GM18508 (cell line): ENCODE measurements around the gene KIDINS220.

ENCODE experiments used
- ATAC-seq: cut with Tn5 transposase; IDR thresholded peaks from one replicate; pipeline ENCODE4 v1.9.1; 2021; ENCODE audit warnings: moderate number of reproducible peaks; ENCODE audit not compliant: insufficient read depth, unreplicated experiment

KIDINS220 gene

GRCh38 chr2:8704906-8705305 is 132.5 kb downstream of the KIDINS220 start:
- ATAC-seq = no peak

- ATAC-seq = no peak
These were observed 135.6 kb downstream of the KIDINS220 start for GRCh38 chr2:8701681-8702379.

DNA sequence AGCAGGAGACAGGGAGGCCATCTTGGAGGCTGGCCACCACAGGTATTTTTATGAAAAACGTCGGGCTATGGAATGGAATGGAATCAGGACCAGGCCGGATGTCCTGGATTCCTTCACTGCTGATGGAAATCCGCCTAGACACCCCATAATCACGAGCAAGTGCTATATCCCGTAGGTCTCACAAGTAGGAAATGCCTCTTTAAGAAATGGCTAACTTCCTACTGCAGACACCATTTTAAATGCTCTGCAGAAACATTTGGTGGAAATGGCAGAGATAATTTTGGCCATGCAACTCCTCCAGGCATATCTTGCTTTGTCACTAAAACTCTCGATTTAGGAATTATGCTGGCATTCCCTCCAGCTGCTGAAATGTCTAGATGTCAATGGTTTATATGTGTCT is 137.6 kb downstream of the KIDINS220 start:
- ATAC-seq = no peak

DNA sequence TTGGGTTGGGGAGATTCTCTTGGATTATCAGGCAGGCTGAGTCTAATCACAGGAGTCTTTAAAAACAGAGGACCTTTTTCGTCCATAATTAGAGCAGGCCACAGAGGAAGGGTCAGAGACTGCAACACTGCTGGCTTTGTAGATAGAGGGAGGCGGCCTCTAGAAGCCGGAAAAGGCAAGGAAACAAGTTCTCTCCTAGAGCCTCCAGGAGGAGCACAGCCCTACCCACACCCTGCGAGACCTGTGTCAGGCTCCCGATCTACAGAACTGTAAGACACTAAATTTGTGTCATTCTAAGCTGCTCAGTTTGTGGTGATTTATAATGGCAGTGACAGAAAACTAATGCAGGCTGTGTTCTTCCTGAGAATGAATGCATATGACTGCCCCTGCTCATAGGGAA is 140.2 kb downstream of the KIDINS220 start:
- ATAC-seq = no peak

DNA sequence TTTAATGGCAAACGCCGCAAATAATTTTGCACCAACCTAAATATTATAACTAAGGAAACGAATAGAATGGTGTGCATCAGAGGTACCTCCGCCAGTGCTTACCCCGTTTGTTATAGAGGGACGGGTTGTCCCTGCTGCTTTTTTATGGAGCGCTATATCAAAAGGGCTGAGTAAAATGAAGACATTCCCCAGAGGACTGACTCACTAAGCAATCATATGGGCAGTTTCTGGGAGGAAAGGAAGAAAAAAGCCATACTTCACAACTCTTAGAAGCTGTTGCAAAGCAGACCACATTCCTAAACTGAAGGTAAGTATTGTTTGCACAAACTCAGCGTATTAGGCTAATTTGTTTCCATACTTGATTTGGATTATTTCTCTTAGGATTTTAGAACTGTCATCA is 142.7 kb downstream of the KIDINS220 start:
- ATAC-seq = no peak

DNA sequence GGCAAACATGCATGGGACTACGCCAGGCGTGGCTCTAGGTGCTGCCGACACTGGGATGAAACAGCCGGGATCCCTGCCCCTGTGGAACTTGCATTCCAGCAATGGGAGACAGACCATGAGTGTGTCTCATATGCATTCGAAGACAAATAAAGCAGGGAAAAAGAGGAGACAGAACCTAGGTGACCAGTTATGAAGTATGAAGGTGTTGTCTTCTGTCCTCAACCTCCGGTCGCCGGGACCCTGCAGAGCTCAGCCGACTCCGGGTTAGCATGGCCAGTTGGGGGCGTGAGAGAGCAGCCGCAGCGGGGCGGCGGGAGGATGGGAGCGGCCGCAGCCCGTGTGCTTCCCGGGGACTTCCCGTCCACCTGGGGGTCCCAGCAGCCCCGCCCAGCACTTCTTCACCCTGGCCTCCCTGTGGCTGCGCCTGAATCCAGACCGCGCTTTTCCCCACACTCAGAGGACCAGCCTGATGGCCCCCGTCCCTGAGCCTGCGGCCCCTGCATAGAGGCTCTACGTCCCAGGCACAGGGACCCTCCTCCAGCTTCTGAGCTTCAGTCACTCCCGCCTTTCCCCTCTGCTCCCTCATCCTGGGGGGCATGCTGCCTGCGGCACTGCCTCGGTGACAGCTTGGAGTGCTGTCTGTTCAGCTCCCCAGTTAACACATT is 144.1 kb downstream of the KIDINS220 start:
- no peak for ATAC-seq

DNA sequence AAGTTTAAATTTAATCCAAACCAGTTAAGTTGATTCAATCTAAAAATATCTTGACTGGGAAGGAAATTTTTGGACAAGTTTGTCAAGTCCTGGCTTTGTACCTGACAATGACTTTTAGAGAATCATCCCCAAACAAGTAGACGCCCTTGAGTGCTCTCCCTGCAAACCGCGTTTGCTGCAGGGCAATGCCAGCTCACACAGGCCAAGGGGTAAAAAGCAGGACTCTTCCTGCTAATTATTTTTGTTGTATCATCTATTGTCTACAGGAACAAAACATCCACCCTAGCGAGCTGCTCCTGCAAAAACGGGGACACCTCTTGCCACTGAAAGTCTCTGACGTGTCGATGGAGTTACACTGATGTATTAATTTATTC is 144.6 kb downstream of the KIDINS220 start:
- no peak for ATAC-seq

- ATAC-seq = no peak
These were observed 145.5 kb downstream of the KIDINS220 start for GRCh38 chr2:8691859-8692437.

DNA sequence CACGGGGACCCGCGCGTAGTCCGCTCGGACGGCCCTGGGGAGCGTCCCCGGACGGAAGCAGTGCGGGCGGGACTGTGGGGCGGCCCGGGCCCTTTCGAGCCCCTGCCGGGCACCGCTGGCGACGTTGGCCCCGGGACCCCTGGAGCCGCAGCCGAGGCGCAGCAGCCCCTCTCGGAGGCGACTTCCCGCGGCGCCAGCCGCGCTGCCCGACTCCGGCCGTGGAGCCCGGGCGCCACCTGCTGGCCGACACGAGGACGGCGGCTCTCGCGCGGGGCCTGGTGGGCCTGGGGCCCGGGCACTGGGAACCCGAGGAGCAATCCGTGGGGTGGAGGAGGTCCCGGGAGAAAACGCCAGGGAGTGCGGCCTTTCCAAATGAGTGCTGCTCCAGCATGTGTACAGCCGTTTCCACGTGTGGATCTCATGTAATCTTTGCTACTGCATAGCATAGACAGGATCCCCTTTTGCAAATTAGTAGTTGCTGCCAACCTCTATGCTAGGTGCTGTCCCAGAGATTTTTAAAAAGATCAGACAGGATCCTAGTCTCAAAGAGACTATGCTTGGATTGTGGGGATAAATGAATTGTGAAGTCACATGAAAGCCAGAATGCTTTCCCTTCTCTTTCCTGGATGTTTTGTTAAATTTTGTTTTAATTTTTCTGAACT is 151.6 kb downstream of the KIDINS220 start:
- ATAC-seq = no peak

DNA sequence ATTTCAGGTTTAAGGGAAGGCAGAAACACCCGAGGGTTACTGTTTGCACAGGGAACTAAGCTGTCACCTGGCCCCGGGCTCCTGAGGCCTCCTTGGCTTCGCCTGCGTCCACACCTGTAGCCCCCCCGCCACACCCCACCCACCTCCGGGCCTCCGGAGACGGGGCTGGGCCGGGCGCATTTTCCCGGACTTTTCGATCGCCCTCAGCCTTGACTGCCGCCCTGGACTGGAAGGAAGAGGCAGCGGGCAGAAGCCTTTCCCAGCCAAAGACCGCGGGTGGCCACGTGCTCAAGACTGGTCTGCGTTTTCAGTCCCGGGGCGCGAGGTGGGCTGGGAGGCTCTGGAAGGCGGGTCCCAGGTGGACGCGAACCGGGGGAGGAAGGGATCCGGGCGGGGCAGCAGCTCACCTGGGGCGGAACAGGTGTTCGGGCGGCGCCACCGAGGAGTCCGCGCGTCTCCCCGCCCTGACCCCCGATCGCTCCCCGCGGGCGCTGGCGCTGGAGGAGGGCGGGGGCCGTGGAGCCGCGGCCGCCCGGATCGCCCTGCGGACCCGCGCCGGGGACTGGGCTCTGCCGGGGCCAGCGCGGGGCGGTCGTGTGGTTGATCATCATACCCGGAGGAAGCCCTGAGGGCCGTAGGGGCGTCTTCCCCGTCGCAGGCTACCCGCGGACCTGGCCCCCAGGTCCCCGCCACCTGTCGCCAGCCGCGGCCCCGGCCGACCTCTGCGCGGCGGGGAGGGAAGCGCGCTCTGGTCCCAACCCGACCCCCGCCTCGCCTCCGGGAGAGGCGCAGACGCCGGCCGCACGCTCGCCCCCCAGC is 152.3 kb downstream of the KIDINS220 start:
- ATAC-seq = no peak

GRCh38 chr2:8684540-8684877 is 152.9 kb downstream of the KIDINS220 start:
- no peak for ATAC-seq

- no peak for ATAC-seq
These were observed 154.4 kb downstream of the KIDINS220 start for GRCh38 chr2:8682719-8683667.

GRCh38 chr2:8681786-8682692 is 155.4 kb downstream of the KIDINS220 start, which contains the start of gene ID2:
TSS of gene ID2 (plus strand) at chr2:8682056. CDS start at chr2:8682166, 110 bp downstream.
- ATAC-seq = peak; percentile 34

DNA sequence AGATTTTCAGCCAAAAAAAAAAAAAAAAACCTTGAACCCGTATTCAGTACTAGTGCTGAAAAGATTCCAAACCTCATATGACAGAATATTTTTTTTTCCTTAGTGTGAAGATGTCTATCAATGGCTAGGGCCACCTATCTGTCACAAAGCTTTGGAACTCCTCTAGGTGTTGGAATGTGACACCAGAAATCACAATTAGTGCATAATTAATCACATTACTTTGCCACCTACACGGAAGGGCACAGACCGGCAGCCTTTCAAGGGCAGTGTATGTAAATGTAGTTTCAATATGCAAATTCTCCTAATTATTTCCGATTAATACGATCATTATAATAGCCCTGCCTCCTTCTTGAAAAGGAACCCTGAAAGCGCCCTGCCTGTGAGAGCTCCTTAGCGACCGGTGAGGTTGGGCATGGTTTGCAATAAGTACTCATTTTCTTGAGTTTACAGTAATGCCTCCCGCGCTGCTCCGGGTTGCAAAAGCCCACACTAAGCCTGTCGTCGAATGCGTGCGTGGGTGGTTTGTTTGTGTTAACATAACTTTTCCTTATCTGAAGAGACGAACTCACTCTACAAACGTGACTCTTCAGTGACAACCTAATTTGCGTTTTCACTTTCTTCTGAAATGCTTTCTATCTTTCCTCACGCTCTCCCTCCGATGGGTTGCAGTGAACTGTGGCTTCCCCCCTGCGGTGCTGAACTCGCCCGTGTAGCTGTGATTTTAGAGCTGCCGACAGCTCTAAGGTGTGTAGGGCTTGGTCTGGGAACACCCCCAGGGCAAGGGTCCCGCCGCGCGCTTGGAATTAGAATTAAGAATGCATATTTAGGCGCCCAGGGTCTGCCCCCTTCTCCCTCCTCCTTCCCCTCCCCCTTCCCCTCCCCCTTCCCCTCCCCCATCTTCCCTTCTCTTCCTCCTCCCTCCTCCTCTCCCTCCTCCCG is 156.3 kb downstream of the KIDINS220 start:
- ATAC-seq = no peak

DNA sequence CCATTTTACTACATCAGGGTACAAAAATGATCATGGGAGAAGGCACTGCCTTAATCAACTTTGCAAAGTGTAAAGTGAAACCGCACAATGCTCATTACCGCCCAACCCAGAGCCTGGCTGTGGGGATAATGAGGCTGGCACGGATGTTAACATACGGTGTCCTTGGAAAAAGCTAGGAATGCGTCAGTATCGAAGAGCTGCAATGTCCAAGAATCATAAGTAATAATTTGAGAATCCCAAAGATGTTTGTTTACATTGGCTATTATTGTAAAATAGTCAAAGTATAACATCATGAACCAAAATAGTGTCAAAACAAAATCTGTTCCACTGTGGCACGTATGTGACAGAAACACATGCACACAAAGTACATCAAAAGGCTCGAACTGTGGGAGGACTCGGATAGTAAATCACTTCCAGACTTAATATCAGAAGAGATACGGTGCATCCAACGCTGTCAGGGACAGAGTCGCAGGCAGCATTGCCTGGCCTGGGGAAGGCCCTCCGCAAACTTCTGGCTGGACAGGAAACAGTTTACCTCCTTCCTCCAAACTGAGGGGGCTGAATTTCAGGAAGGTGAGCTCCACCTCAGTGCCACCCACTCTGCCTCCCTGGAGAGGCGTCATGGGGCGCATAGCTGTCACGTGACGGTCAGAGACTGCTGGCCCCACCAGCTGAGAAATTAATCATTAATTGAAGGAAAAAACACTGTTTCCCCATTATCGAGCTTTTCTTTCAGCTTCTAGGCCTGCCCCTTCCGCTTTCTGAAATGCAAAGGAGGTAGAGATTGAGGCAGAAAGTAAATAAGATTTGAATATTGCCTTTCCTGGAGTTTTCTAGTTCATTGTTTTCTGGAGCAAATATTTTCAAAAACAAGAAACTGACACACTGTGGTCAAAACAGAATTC is 157.3 kb downstream of the KIDINS220 start:
- ATAC-seq = no peak

GRCh38 chr2:8679567-8679826 is 157.9 kb downstream of the KIDINS220 start:
- ATAC-seq = no peak
